Cardiac septum (tissue), 1 donor: ENCODE results near the gene RCAN2. TPM values are rescaled to one million over a fixed set of nuclear protein-coding genes. Genes with fewer than 3 reads are reported as not detected.
"Not testable (repeated sequence)": the region's sequence is repeated elsewhere in the genome, so short reads cannot be mapped to it uniquely, and the experiment has no call there.

Source experiments
- DNase-seq: peaks from one replicate; pipeline ENCODE4 v3.0.0-alpha.2; 2020; ENCODE audit warnings: low spot score
- intact Hi-C: fragments of 100-400 bp; cut with DNase I; formaldehyde crosslinking; loops from one replicate; pipeline ENCODE4 v1.14.0; 2022
- total RNA-seq: library from RNA; stranded (reverse); fragmentation: NEBNext Ultra II Directional; extraction: Animal tissue kit (Norgen Biotek cat#: 25700); gene quantifications from one replicate; pipeline ENCODE4 v1.2.1, GENCODE V29; 2021
- donor health status: DM: no; HTN: no; CAD: no.

The RCAN2 gene
- total RNA-seq, 1 donor from 2014 or later = 281 TPM

- intact Hi-C loops, DNase-seq: not testable (repeated sequence)
These were observed 85.5 kb downstream of the RCAN2 start for GRCh38 chr6:46405620-46406180.

- DNase-seq = no peak
- intact Hi-C loops = no loop called here
These were observed 90.4 kb downstream of the RCAN2 start for GRCh38 chr6:46400898-46401297.

- DNase-seq = no peak
- intact Hi-C loops = no loop called here
These were observed 95.7 kb downstream of the RCAN2 start for GRCh38 chr6:46395530-46395929.

- DNase-seq = no peak
- intact Hi-C loops = no loop called here
These were observed 97.3 kb downstream of the RCAN2 start for GRCh38 chr6:46393940-46394337.

GRCh38 chr6:46393161-46393939, 97.9 kb downstream of the RCAN2 start:
- no peak for DNase-seq
- intact Hi-C loops = no loop called here

GRCh38 chr6:46392294-46392693, 99.0 kb downstream of the RCAN2 start:
- DNase-seq = no peak

GRCh38 chr6:46390153-46390876, 100.9 kb downstream of the RCAN2 start:
- intact Hi-C loops = no loop called here
- DNase-seq = no peak

More at GRCh38 chr6:46392294-46392693, 99.0 kb downstream of the RCAN2 start:
- intact Hi-C loops = no loop called here

- intact Hi-C loops, DNase-seq: not testable (repeated sequence)
These were observed 103.5 kb downstream of the RCAN2 start for GRCh38 chr6:46387728-46388127.

GRCh38 chr6:46381579-46381978, 109.7 kb downstream of the RCAN2 start:
- intact Hi-C loops = no loop called here
- DNase-seq = no peak

GRCh38 chr6:46381057-46381456, 110.2 kb downstream of the RCAN2 start:
- no peak for DNase-seq
- intact Hi-C loops = no loop called here

- DNase-seq = no peak
- intact Hi-C loops = no loop called here
These were observed 111.0 kb downstream of the RCAN2 start for GRCh38 chr6:46380152-46380807.

GRCh38 chr6:46378882-46379416, 112.3 kb downstream of the RCAN2 start:
- DNase-seq = no peak
- intact Hi-C loops = no loop called here

GRCh38 chr6:46378161-46378881, 112.9 kb downstream of the RCAN2 start:
- intact Hi-C loops = no loop called here
- DNase-seq = no peak

- no peak for DNase-seq
- intact Hi-C loops = no loop called here
These were observed 114.0 kb downstream of the RCAN2 start for GRCh38 chr6:46377209-46377608.

- intact Hi-C loops = no loop called here
- DNase-seq = no peak
These were observed 114.6 kb downstream of the RCAN2 start for GRCh38 chr6:46376562-46377061.

GRCh38 chr6:46370622-46371021, 120.6 kb downstream of the RCAN2 start:
- intact Hi-C loops = no loop called here
- no peak for DNase-seq

- intact Hi-C loops = no loop called here
- DNase-seq = no peak
These were observed 123.1 kb downstream of the RCAN2 start for GRCh38 chr6:46368169-46368536.

GRCh38 chr6:46367354-46368168, 123.7 kb downstream of the RCAN2 start:
- DNase-seq = no peak
- intact Hi-C loops = no loop called here
